GM12878 (cell line): ENCODE data around the gene PROM1. TPM values are rescaled to one million over a fixed set of nuclear protein-coding genes. Genes with fewer than 3 reads are reported as not detected.

ENCODE experiments used
- ATAC-seq: fragments of 200-7000 bp; cut with Tn5 transposase; 3 replicates; pipeline ENCODE4 v1.9.1; 2020; ENCODE audit warnings: mild to moderate bottlenecking, moderate library complexity
- BruUV-seq: library from RNA; stranded (reverse); fragments of 400-500 nt; replicated peaks from 2 replicates; lab custom pipeline; 2021; lab: Mats Ljungman, UMichigan
- CTCF ChIA-PET: fragments of 300-600 bp; sonication (Branson Sonifier 250); formaldehyde crosslinking; extraction: SDS; loops from one replicate; lab custom pipeline; 2021; ENCODE audit warnings: inconsistent platforms; lab: Yijun Ruan, JAX
- POLR2A ChIA-PET: fragments of 350-600 bp; formaldehyde crosslinking; extraction: SDS; loops from one replicate; lab custom pipeline; 2021; ENCODE audit warnings: inconsistent platforms; lab: Charles Lee
- RAD21 ChIA-PET: fragments of 300-600 bp; sonication (Branson Sonifier 250); formaldehyde crosslinking; loops from one replicate; lab custom pipeline; 2023; ENCODE audit warnings: antibody characterized with exemption; ENCODE audit not compliant: unreplicated experiment; lab: Charles Lee
- SMC1A ChIA-PET: fragments of 300-600 bp; sonication (Branson Sonifier 250); formaldehyde crosslinking; loops from one replicate; lab custom pipeline; 2023; ENCODE audit not compliant: unreplicated experiment, uncharacterized antibody; lab: Charles Lee
- DNase-seq: peaks from one replicate; pipeline ENCODE4 v3.0.0-alpha.2; 2011; ENCODE audit warnings: low read depth, low spot score
- FAIRE-seq: peaks from 3 replicates; lab custom pipeline; 2011; peaks lifted over from hg19 to GRCh38; lab: Jason Lieb, UNC
- H2AFZ ChIP-seq: 2 replicates; pipeline ENCODE4 v1.6.0; 2011; ENCODE audit warnings: low read depth, low read length, control low read depth; ENCODE audit not compliant: control insufficient read depth
- H3K27ac ChIP-seq: 2 replicates; pipeline ENCODE4 v1.5.1; 2011; ENCODE audit warnings: control low read depth; ENCODE audit not compliant: control insufficient read depth, insufficient read depth
- H3K27me3 ChIP-seq, 2 experiments: replicated peaks in 1 of 2; 2 replicates each; pipeline versions ENCODE4 v1.6.0 to v1.6.1; 2011; ENCODE audit warnings: low read length in 1 of 2; ENCODE audit not compliant: control insufficient read depth in 2 of 2, insufficient read depth in 2 of 2
- H3K36me3 ChIP-seq, 2 experiments: 2 replicates each; pipeline ENCODE4 v1.5.1; 2011; ENCODE audit warnings: low read length in 1 of 2; ENCODE audit not compliant: control insufficient read depth in 2 of 2, insufficient read depth in 2 of 2
- H3K4me1 ChIP-seq: 2 replicates; pipeline ENCODE4 v1.6.1; 2011; ENCODE audit warnings: mild to moderate bottlenecking, low read length, moderate library complexity, mixed read lengths; ENCODE audit not compliant: control insufficient read depth, insufficient read depth
- H3K4me2 ChIP-seq: 2 replicates; pipeline ENCODE4 v1.6.0; 2011; ENCODE audit warnings: control low read depth; ENCODE audit not compliant: control insufficient read depth, insufficient read depth
- H3K4me3 ChIP-seq: fragments of 200-600 bp; sonication (generic); 2 replicates; pipeline ENCODE4 v1.5.1; 2016
- H3K79me2 ChIP-seq: 2 replicates; pipeline ENCODE4 v1.6.0; 2011; ENCODE audit warnings: low read length; ENCODE audit not compliant: control insufficient read depth, insufficient read depth
- H3K9ac ChIP-seq: 2 replicates; pipeline ENCODE4 v1.8.0; 2011; ENCODE audit warnings: low read length, control low read depth, mixed read lengths; ENCODE audit not compliant: control insufficient read depth, insufficient read depth
- H3K9me3 ChIP-seq: replicated peaks from 3 replicates; pipeline ENCODE4 v1.5.1; 2011; ENCODE audit warnings: mild to moderate bottlenecking, low read length; ENCODE audit not compliant: control insufficient read depth, insufficient read depth
- H4K20me1 ChIP-seq: 2 replicates; pipeline ENCODE4 v1.6.0; 2011; ENCODE audit not compliant: control insufficient read depth, insufficient read depth
- CEBPB ChIP-seq, 2 experiments: fragments of 150-350 bp in 1 of 2; IDR thresholded peaks; 2 replicates each; pipeline ENCODE4 v1.6.1; 2012 to 2014; ENCODE audit warnings: low read depth in 2 of 2, low read length in 2 of 2, borderline replicate concordance in 1 of 2, inconsistent platforms in 1 of 2
- CHD4 ChIP-seq: fragments of 200-600 bp; sonication (generic); IDR thresholded peaks from 2 replicates; pipeline ENCODE4 v1.6.1; 2016; ENCODE audit warnings: mild to moderate bottlenecking
- MXI1 ChIP-seq: fragments of 150-350 bp; IDR thresholded peaks from 2 replicates; pipeline ENCODE4 v1.6.1; 2011; ENCODE audit warnings: low read depth, mild to moderate bottlenecking, inconsistent platforms, low read length, improper control_type of control experiment
- NFYB ChIP-seq: IDR thresholded peaks from 2 replicates; pipeline ENCODE4 v1.6.1; 2011; ENCODE audit warnings: low read depth, mild to moderate bottlenecking, low read length, improper control_type of control experiment, moderate library complexity; ENCODE audit not compliant: insufficient read depth
- NR2C2 ChIP-seq: IDR thresholded peaks from 2 replicates; pipeline ENCODE4 v1.6.1; 2011; ENCODE audit warnings: borderline replicate concordance, low read depth; ENCODE audit not compliant: control insufficient read depth, insufficient read length
- NRF1 ChIP-seq: conservative IDR thresholded peaks from 2 replicates; pipeline ENCODE4 v1.6.1; 2011; ENCODE audit warnings: mild to moderate bottlenecking, low read depth, low read length, improper control_type of control experiment
- POLR2AphosphoS5 ChIP-seq: IDR thresholded peaks from 2 replicates; pipeline ENCODE4 v1.6.1; 2011; ENCODE audit warnings: mild to moderate bottlenecking, low read length, inconsistent platforms
- POU2F2 ChIP-seq: IDR thresholded peaks from 3 replicates; pipeline ENCODE4 v1.6.1; 2011; ENCODE audit warnings: low read depth, mild to moderate bottlenecking, low read length, borderline replicate concordance
- SREBF2 ChIP-seq: IDR thresholded peaks from 2 replicates; pipeline ENCODE4 v1.6.1; 2012; ENCODE audit warnings: mild to moderate bottlenecking, low read length
- YBX1 ChIP-seq: fragments of 450-650 bp; IDR thresholded peaks from 2 replicates; pipeline ENCODE4 v1.6.1; 2016; ENCODE audit warnings: antibody characterized with exemption
- WGBS: methylation state at CpG from one replicate; pipeline ENCODE4 v1.1.6; 2016; ENCODE audit warnings: low lambda C conversion rate; ENCODE audit not compliant: insufficient replicate concordance, insufficient coverage; ENCODE audit errors: missing lambda C conversion rate; 5-methylcytosine and 5-hydroxymethylcytosine counted together
- in situ Hi-C: fragments of 300-500 bp; cut with MboI; formaldehyde crosslinking; loops from 9 replicates; pipeline ENCODE4 v1.14.3; 2018; ENCODE audit warnings: mixed read lengths
- intact Hi-C: fragments of 100-400 bp; cut with micrococcal nuclease; formaldehyde crosslinking; loops from one replicate; pipeline ENCODE4 v1.14.2; 2022; ENCODE audit not compliant: unreplicated experiment
- polyA plus RNA-seq, 11 experiments: library from polyadenylated mRNA; depleted of rRNA in 4 of 11; unstranded in 6 of 11; stranded (reverse) in 5 of 11; fragments of >200 nt; fragmentation: Nextera tagmentation in 4 of 11; fragmentation: Illumina TruSeq in 1 of 11; extraction: Ambion mirVana in 4 of 11; extraction: Trizol in 1 of 11; gene quantifications; 1 replicate in 1 of 11; 2 replicates in 10 of 11; pipeline versions ENCODE4 v1.2.1 to v1.2.3, GENCODE V29; 2011 to 2016; ENCODE audit warnings: inconsistent platforms in 2 of 11, missing spikeins in 2 of 11, low read depth in 1 of 11
- total RNA-seq, 4 experiments: library from RNA; depleted of rRNA in 3 of 4; stranded (reverse); fragments of >200 nt in 3 of 4; fragmentation: Illumina TruSeq in 1 of 4; extraction: Trizol in 1 of 4; gene quantifications; 2 replicates each; pipeline versions ENCODE4 v1.2.1 to v1.2.3, GENCODE V29; 2013 to 2021
- TF ChIP-seq, protein P1 (sequence below): IDR thresholded peaks from 2 replicates; pipeline ENCODE4 v1.6.1; 2011; ENCODE audit warnings: low read depth, low read length, improper control_type of control experiment, borderline replicate concordance
- TF ChIP-seq, protein P2 (sequence below): IDR thresholded peaks from 2 replicates; pipeline ENCODE4 v1.6.1; 2011; ENCODE audit warnings: borderline replicate concordance, low read depth, mild to moderate bottlenecking, moderate library complexity, low read length; ENCODE audit not compliant: insufficient read depth, poor library complexity, severe bottlenecking
- TF ChIP-seq, protein P3 (sequence below): IDR thresholded peaks from 2 replicates; pipeline ENCODE4 v1.6.1; 2011; ENCODE audit warnings: low read depth, mild to moderate bottlenecking, low read length, moderate library complexity, borderline replicate concordance; ENCODE audit errors: extremely low read depth

Gene PROM1
- total and polyA plus RNA-seq, 10 of the 15 experiments (the other 5 are each of a cell fraction or from before 2014, with no cell fraction given): 0.08 to 0.31 (median 0.18) TPM; not detected in 7

DNA sequence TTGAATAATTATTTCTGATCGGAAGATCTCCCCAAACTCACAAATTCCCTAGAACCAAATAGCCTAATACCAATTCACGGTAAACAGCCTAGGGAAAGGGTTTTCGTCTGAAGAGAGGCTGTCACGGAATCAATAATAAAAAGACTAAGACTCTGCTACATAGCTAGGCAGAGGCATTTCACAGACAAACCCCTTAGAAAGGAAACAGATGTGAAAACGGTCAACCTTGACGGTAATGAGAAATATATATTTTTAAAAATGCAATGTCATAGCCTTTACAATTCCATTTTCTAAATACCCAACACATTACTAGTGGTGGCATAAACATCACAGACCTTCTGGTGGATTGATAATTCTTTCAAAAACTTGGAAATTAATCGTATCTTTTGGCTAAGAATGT, 28.4 kb downstream of the PROM1 start:
- Histone ChIP-seq H3K9ac (no peak overlapping the region), H3K79me2 (no peaks in the 10 kb centered on the region), H2AFZ (no peak overlapping the region), H3K27ac (no peak overlapping the region), H4K20me1 (no peaks in the 10 kb centered on the region), H3K27me3 (no peaks in the 10 kb centered on the region; a peak in 3 of 4 replicates), H3K4me3 (no peak overlapping the region), H3K36me3 (no peaks in the 10 kb centered on the region), H3K4me1 (no peaks in the 10 kb centered on the region), H3K9me3 (no peaks in the 10 kb centered on the region), H3K4me2 (no peak overlapping the region)
- DNase-seq (no peak), ATAC-seq (no peak), FAIRE-seq (no peak)
- intact Hi-C loops (no loop called here), in situ Hi-C loops (no loop called here)
- ChIA-PET CTCF (no interaction called here), SMC1A (no interaction called here), RAD21 (no interaction called here), POLR2A (no interaction called here)
- TF ChIP-seq NFYB (no peak), CEBPB (IDR thresholded peaks at IDR 0.05; ENCODE audit: borderline replicate concordance in 1 of 2, low read depth in 2 of 2, low read length in 2 of 2) (no peak), POU2F2 (no peak), CHD4 (no peak), NR2C2 (no peak), POLR2AphosphoS5 (no peak), NRF1 (no peak), MXI1 (no peak), SREBF2 (no peak), YBX1 (no peak)
- TF ChIP-seq, protein P1, sequence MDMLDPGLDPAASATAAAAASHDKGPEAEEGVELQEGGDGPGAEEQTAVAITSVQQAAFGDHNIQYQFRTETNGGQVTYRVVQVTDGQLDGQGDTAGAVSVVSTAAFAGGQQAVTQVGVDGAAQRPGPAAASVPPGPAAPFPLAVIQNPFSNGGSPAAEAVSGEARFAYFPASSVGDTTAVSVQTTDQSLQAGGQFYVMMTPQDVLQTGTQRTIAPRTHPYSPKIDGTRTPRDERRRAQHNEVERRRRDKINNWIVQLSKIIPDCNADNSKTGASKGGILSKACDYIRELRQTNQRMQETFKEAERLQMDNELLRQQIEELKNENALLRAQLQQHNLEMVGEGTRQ: no peak
- TF ChIP-seq, protein P2, sequence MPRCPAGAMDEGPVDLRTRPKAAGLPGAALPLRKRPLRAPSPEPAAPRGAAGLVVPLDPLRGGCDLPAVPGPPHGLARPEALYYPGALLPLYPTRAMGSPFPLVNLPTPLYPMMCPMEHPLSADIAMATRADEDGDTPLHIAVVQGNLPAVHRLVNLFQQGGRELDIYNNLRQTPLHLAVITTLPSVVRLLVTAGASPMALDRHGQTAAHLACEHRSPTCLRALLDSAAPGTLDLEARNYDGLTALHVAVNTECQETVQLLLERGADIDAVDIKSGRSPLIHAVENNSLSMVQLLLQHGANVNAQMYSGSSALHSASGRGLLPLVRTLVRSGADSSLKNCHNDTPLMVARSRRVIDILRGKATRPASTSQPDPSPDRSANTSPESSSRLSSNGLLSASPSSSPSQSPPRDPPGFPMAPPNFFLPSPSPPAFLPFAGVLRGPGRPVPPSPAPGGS: no peak
- TF ChIP-seq, protein P3, sequence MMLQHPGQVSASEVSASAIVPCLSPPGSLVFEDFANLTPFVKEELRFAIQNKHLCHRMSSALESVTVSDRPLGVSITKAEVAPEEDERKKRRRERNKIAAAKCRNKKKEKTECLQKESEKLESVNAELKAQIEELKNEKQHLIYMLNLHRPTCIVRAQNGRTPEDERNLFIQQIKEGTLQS: no peak
- no TSS peak for BruUV-seq
- WGBS: 14% methylated on average over 7 of the region's 7 CpGs
